Measurements from ENCODE around the gene CDKN1A.

DNA sequence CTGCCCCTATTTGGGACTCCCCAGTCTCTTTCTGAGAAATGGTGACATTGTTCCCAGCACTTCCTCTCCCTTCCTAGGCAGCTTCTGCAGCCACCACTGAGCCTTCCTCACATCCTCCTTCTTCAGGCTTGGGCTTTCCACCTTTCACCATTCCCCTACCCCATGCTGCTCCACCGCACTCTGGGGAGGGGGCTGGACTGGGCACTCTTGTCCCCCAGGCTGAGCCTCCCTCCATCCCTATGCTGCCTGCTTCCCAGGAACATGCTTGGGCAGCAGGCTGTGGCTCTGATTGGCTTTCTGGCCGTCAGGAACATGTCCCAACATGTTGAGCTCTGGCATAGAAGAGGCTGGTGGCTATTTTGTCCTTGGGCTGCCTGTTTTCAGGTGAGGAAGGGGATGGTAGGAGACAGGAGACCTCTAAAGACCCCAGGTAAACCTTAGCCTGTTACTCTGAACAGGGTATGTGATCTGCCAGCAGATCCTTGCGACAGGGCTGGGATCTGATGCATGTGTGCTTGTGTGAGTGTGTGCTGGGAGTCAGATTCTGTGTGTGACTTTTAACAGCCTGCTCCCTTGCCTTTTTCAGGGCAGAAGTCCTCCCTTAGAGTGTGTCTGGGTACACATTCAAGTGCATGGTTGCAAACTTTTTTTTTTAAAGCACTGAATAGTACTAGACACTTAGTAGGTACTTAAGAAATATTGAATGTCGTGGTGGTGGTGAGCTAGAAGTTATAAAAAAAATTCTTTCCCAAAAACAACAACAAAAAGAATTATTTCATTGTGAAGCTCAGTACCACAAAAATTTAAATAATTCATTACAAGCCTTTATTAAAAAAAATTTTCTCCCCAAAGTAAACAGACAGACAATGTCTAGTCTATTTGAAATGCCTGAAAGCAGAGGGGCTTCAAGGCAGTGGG, 2.1 kb upstream of the CDKN1A start:
- TF ChIP-seq, protein P1, sequence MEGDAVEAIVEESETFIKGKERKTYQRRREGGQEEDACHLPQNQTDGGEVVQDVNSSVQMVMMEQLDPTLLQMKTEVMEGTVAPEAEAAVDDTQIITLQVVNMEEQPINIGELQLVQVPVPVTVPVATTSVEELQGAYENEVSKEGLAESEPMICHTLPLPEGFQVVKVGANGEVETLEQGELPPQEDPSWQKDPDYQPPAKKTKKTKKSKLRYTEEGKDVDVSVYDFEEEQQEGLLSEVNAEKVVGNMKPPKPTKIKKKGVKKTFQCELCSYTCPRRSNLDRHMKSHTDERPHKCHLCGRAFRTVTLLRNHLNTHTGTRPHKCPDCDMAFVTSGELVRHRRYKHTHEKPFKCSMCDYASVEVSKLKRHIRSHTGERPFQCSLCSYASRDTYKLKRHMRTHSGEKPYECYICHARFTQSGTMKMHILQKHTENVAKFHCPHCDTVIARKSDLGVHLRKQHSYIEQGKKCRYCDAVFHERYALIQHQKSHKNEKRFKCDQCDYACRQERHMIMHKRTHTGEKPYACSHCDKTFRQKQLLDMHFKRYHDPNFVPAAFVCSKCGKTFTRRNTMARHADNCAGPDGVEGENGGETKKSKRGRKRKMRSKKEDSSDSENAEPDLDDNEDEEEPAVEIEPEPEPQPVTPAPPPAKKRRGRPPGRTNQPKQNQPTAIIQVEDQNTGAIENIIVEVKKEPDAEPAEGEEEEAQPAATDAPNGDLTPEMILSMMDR (IDR thresholded peaks at IDR 0.05), result no peak
- TF ChIP-seq POLR2A (IDR thresholded peaks at IDR 0.05), result no peak
- TF ChIP-seq EP300 (IDR thresholded peaks at IDR 0.05), result no peak

All from ovary (tissue), 3 donors.